SK-N-SH treated with all-trans-retinoic acid at 6 μM for 48 hours (cell line): Measurements from ENCODE around the gene SLC30A1.

Experiments used
- ARNTL ChIP-seq: fragments of 450-650 bp; formaldehyde crosslinking; IDR thresholded peaks from 2 replicates; pipeline ENCODE4 v1.5.0; 2020; ENCODE audit warnings: low read depth, mild to moderate bottlenecking, moderate library complexity, borderline replicate concordance
- BACH2 ChIP-seq: fragments of 250-450 bp; sonication (Bioruptor Pico); IDR thresholded peaks from 2 replicates; pipeline ENCODE4 v1.9.0; 2021; ENCODE audit warnings: mild to moderate bottlenecking, borderline replicate concordance
- CREB5 ChIP-seq: fragments of 250-450 bp; sonication (Bioruptor Pico); IDR thresholded peaks from 2 replicates; pipeline ENCODE4 v1.5.1; 2020; ENCODE audit warnings: low read depth, mild to moderate bottlenecking, moderate library complexity
- CSDC2 ChIP-seq: fragments of 250-450 bp; sonication (Bioruptor Pico); IDR thresholded peaks from 2 replicates; pipeline ENCODE4 v1.5.0; 2020; ENCODE audit warnings: mild to moderate bottlenecking, moderate library complexity
- ESRRG ChIP-seq: fragments of 250-450 bp; sonication (Bioruptor Pico); IDR thresholded peaks from 2 replicates; pipeline ENCODE4 v1.6.1; 2021; ENCODE audit warnings: mild to moderate bottlenecking
- GLIS3 ChIP-seq: fragments of 250-450 bp; sonication (Bioruptor Pico); IDR thresholded peaks from 2 replicates; pipeline ENCODE4 v1.5.0; 2020; ENCODE audit warnings: mild to moderate bottlenecking, moderate library complexity
- ISL1 ChIP-seq: fragments of 250-450 bp; sonication (Bioruptor Pico); IDR thresholded peaks from 2 replicates; pipeline ENCODE4 v2.1.2; 2022; ENCODE audit warnings: mild to moderate bottlenecking, moderate library complexity
- RARB ChIP-seq: fragments of 250-450 bp; sonication (Bioruptor Pico); IDR thresholded peaks from 2 replicates; pipeline ENCODE4 v1.8.0; 2021; ENCODE audit warnings: mild to moderate bottlenecking, moderate library complexity
- TSHZ2 ChIP-seq: fragments of 250-450 bp; sonication (Bioruptor Pico); IDR thresholded peaks from 2 replicates; pipeline ENCODE4 v1.5.0; 2020; ENCODE audit warnings: mild to moderate bottlenecking, moderate library complexity
- ZC3H10 ChIP-seq: fragments of 250-450 bp; sonication (Bioruptor Pico); IDR thresholded peaks from 2 replicates; pipeline ENCODE4 v1.5.1; 2021; ENCODE audit warnings: mild to moderate bottlenecking, moderate library complexity
- ZFP30 ChIP-seq: fragments of 450-650 bp; formaldehyde crosslinking; IDR thresholded peaks from 2 replicates; pipeline ENCODE4 v1.5.0; 2022; ENCODE audit warnings: mild to moderate bottlenecking, moderate library complexity
- ZNF8 ChIP-seq: fragments of 450-650 bp; formaldehyde crosslinking; IDR thresholded peaks from 2 replicates; pipeline ENCODE4 v1.5.0; 2020; ENCODE audit warnings: mild to moderate bottlenecking, moderate library complexity

DNA sequence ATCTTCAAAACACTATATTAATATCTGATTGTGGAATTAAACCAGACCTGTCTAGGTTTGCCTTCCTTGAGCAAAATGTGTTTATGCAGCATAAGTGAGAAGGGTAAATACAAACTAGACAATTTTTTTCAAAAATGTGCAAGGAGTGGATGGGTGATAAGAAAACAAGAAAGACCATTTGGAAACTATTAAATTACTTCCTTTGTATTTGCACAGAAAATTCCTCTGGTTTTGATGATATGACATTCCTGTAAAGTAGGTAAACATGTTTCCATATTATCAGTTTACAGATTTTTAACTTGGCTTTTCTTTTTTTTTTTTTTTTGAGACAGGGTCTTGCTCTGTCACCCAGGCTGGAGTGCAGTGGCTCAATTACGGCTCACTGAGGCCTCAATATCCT lies 24.8 kb upstream of the SLC30A1 start:
- TF ChIP-seq RARB: no peak
- TF ChIP-seq CSDC2 (CRISPR knock-in tag): no peak
- no peak for TF ChIP-seq ZFP30 (CRISPR knock-in tag)
- no peak for TF ChIP-seq ZC3H10 (CRISPR knock-in tag)
- no peak for TF ChIP-seq BACH2 (CRISPR knock-in tag)
- TF ChIP-seq ZNF8: no peak
- no peak for TF ChIP-seq ARNTL
- no peak for TF ChIP-seq GLIS3 (CRISPR knock-in tag)
- TF ChIP-seq CREB5 (CRISPR knock-in tag): no peak
- no peak for TF ChIP-seq ESRRG (CRISPR knock-in tag)
- no peak for TF ChIP-seq ISL1 (CRISPR knock-in tag)
- no peak for TF ChIP-seq TSHZ2 (CRISPR knock-in tag)
